Measurements from ENCODE around the gene BABAM2.
"Not testable (repeated sequence)": the region's sequence is repeated elsewhere in the genome, so short reads cannot be mapped to it uniquely, and the experiment has no call there.

Gene BABAM2

DNA sequence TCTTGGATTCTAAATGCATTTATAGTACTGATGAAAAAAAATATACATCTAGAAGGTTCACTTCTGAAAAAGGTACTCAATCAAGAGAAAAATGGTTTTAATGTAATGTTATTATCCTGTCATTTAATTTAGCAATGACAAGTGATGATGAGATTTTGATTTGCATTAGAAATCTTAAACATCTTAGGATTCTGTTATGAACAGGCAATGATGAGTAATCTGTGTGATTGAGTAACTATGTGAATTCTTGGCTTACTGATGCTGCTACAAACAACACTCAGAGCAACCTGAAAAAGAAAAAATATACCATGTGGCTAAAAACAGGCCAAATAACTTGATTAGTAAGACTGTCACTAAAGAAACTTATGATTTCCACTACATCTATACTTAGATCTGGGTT, 30.4 kb upstream of the BABAM2 start:
- peak; percentile 71 to 90 for DNase-seq (ENCODE audit: low read depth in 2 of 2)
- H3K4me3 ChIP-seq (replicated peaks in 1 of 2; ENCODE audit: low read depth in 2 of 2, low read length in 2 of 2), result no peak overlapping the region
- TF ChIP-seq, protein P1, sequence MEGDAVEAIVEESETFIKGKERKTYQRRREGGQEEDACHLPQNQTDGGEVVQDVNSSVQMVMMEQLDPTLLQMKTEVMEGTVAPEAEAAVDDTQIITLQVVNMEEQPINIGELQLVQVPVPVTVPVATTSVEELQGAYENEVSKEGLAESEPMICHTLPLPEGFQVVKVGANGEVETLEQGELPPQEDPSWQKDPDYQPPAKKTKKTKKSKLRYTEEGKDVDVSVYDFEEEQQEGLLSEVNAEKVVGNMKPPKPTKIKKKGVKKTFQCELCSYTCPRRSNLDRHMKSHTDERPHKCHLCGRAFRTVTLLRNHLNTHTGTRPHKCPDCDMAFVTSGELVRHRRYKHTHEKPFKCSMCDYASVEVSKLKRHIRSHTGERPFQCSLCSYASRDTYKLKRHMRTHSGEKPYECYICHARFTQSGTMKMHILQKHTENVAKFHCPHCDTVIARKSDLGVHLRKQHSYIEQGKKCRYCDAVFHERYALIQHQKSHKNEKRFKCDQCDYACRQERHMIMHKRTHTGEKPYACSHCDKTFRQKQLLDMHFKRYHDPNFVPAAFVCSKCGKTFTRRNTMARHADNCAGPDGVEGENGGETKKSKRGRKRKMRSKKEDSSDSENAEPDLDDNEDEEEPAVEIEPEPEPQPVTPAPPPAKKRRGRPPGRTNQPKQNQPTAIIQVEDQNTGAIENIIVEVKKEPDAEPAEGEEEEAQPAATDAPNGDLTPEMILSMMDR (IDR thresholded peaks at IDR 0.05; ENCODE audit: low read depth, low read length), result no peak

DNA sequence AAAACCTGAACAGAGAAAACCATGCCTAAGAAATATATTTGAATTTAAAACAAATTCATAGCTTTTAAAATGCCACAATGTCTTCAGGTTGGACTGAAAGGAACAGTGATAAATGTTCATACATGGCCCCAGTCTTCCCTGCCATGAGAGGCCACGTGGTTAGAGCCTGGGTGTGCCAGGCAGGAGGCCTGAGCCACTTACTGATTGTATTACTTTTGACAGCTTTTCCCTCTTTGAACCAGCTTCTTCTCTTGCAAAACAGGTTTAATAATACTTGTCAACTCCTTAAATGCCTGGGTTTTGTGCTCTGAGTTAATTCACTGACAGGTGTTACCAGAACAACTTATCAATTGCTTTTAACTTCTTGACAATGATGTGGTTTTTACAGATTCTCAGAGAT, 27.4 kb upstream of the BABAM2 start:
- TF ChIP-seq, protein P1 (IDR thresholded peaks at IDR 0.05; ENCODE audit: low read depth, low read length), result no peak
- DNase-seq (ENCODE audit: low read depth in 2 of 2), result no peak
- H3K4me3 ChIP-seq (replicated peaks in 1 of 2; ENCODE audit: low read depth in 2 of 2, low read length in 2 of 2), result no peak overlapping the region

DNA sequence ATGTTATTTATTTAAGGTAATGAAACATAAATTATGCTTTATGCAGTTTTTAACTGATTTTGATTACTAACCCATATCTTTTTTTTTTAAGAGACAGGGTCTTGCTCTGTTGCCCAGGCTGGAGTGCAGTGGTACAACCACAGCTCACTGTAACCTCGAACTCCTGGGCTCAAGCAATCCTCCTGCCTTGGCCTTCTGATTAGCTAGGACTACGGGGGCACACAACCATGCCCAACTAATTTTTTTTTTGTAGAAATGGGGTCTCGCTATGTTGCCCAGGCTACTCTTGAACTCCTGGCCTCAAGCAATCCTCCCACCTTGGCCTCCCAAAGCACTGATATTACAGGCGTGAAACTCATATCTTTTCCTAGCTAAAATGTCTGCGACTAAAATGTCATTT, 26.6 kb upstream of the BABAM2 start:
- not testable (repeated sequence) for DNase-seq (ENCODE audit: low read depth in 2 of 2)

DNA sequence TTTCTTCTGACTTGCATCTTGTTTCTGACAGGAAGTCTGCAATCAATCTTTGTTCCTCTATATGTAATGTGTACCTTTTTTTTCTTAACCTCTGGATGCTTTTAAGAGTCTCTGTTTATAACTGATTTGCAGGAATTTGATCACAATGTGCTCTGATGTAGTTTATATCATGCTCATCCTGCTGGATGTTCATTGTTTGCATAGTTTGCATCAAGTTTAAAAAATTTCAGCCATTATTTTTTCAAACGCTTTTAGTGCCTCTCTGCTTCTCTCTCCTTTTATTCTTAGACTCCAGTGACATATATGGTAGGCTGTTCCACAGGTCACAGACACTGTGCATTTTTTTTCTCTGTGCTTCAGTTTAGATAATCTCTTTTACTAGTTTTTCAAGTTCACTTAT, 24.3 kb upstream of the BABAM2 start:
- TF ChIP-seq, protein P1 (IDR thresholded peaks at IDR 0.05; ENCODE audit: low read depth, low read length), result no peak
- no peak for DNase-seq (ENCODE audit: low read depth in 2 of 2)
- H3K4me3 ChIP-seq (replicated peaks in 1 of 2; ENCODE audit: low read depth in 2 of 2, low read length in 2 of 2), result no peak overlapping the region

More for the DNA sequence above, 26.6 kb upstream of the BABAM2 start:
- not testable (repeated sequence) for H3K4me3 ChIP-seq (replicated peaks in 1 of 2; ENCODE audit: low read depth in 2 of 2, low read length in 2 of 2)

DNA sequence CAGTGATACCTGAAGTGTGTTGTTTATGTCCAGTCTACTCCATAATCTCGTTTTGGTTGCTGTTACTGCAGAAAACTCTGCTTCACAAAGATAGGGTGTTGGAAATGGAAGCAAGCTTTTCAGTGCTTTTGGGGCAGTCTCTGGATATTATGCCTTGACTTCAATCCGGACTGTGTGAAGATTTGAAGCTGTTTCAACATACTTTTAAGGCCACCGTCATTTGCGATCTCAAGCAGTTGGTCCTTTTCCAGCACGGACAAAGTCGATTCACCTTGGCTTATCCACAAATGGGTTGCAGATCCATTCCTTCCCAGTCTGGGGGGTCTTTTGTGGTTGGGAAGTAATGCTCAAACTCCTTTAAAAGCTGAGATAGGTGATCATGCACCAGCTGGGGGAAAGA, 20.8 kb upstream of the BABAM2 start:
- no peak overlapping the region for H3K4me3 ChIP-seq (replicated peaks in 1 of 2; ENCODE audit: low read depth in 2 of 2, low read length in 2 of 2)
- TF ChIP-seq, protein P1 (IDR thresholded peaks at IDR 0.05; ENCODE audit: low read depth, low read length), result no peak
- no peak for DNase-seq (ENCODE audit: low read depth in 2 of 2)

DNA sequence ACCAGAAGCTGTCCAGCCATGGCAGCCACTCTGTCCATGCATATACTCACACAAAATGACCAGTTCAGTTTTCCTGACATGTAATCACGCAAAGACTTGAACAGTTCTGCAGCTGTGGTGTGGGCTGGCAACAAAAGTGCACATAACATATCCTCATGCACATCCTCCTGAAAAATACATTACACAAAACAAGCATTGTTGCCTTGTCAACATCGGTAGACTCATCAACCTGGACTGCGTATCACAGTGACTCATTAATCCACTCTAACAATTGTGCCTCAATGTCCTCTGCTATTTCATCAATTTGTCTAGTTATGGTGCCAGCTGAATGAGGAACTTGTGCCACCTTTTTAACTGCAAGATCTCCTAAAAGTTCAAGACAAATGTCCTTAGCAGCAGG, 19.8 kb upstream of the BABAM2 start:
- H3K4me3 ChIP-seq (replicated peaks in 1 of 2; ENCODE audit: low read depth in 2 of 2, low read length in 2 of 2), result no peak overlapping the region
- TF ChIP-seq, protein P1 (IDR thresholded peaks at IDR 0.05; ENCODE audit: low read depth, low read length), result no peak
- peak in 1 of 2 donors; percentile 77 for DNase-seq (ENCODE audit: low read depth in 2 of 2)

DNA sequence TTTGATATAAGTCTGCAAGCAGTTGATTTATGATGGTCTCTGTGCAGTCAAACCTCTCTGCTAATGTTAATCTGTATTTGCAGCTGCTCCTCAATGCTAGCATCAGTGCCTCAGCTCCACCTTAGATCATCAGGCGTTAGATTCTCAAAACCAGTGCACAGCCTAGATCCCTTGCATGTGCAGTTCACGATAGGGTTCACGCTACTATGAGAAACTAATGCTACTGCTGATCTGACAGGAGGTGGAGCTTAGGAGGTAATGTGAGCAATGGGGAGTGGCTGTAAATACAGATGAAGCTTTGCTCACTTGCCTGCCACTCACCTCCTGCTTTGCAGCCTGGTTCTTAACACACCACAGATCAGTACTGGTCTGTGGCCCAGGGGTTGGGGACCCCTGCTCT, 18.7 kb upstream of the BABAM2 start:
- TF ChIP-seq, protein P1 (IDR thresholded peaks at IDR 0.05; ENCODE audit: low read depth, low read length), result no peak
- no peak for DNase-seq (ENCODE audit: low read depth in 2 of 2)
- H3K4me3 ChIP-seq (replicated peaks in 1 of 2; ENCODE audit: low read depth in 2 of 2, low read length in 2 of 2), result no peak overlapping the region

Data from cardiac fibroblast (primary cell).